Trophoblast cell (in vitro differentiated cells and primary cell): ENCODE measurements around the gene GOLGA8B.

Experiments
- DNase-seq, 2 donors: peaks; one replicate each; pipeline ENCODE4 v3.0.0-alpha.2; 2016
- H2AFZ ChIP-seq: 2 replicates; pipeline ENCODE4 v1.6.1; 2013; ENCODE audit warnings: low read length, moderate library complexity, mild to moderate bottlenecking; ENCODE audit not compliant: insufficient read depth, poor library complexity
- H2AK5ac ChIP-seq: 2 replicates; pipeline ENCODE4 v1.6.1; 2013; ENCODE audit warnings: mild to moderate bottlenecking, low read length
- H2BK120ac ChIP-seq: 2 replicates; pipeline ENCODE4 v1.6.1; 2013; ENCODE audit warnings: low read length, mild to moderate bottlenecking, moderate library complexity; ENCODE audit not compliant: insufficient read depth, poor library complexity
- H2BK12ac ChIP-seq: 2 replicates; pipeline ENCODE4 v1.6.1; 2013; ENCODE audit warnings: mild to moderate bottlenecking, low read length, moderate library complexity
- H2BK5ac ChIP-seq: 2 replicates; pipeline ENCODE4 v1.6.1; 2013; ENCODE audit warnings: low read length, low read depth, moderate library complexity, mild to moderate bottlenecking; ENCODE audit not compliant: poor library complexity
- H3K14ac ChIP-seq: 2 replicates; pipeline ENCODE4 v1.6.1; 2013; ENCODE audit warnings: mild to moderate bottlenecking, low read length
- H3K18ac ChIP-seq: 2 replicates; pipeline ENCODE4 v1.6.1; 2013; ENCODE audit warnings: mild to moderate bottlenecking, low read length
- H3K23ac ChIP-seq: 2 replicates; pipeline ENCODE4 v1.6.1; 2013; ENCODE audit warnings: low read length
- H3K27ac ChIP-seq: 2 replicates; pipeline ENCODE4 v1.5.1; 2013; ENCODE audit warnings: low read depth, mild to moderate bottlenecking, inconsistent platforms, low read length, moderate library complexity
- H3K27me3 ChIP-seq: 2 replicates; pipeline ENCODE4 v1.6.1; 2013; ENCODE audit warnings: inconsistent platforms, mild to moderate bottlenecking, low read length, moderate library complexity; ENCODE audit not compliant: insufficient read depth
- H3K36me3 ChIP-seq, 2 experiments: 1 replicate in 1 of 2; 2 replicates in 1 of 2; pipeline ENCODE4 v1.6.1; 2013; ENCODE audit warnings: low read length in 2 of 2, mild to moderate bottlenecking in 2 of 2, moderate library complexity in 1 of 2; ENCODE audit not compliant: insufficient read depth in 2 of 2, control insufficient read depth in 1 of 2
- H3K4ac ChIP-seq: 2 replicates; pipeline ENCODE4 v1.6.1; 2013; ENCODE audit warnings: low read depth, mild to moderate bottlenecking, low read length, moderate library complexity
- H3K4me1 ChIP-seq, 2 experiments: 1 replicate in 1 of 2; 2 replicates in 1 of 2; pipeline ENCODE4 v1.6.1; 2013; ENCODE audit warnings: low read length in 2 of 2, mild to moderate bottlenecking in 2 of 2, moderate library complexity in 1 of 2; ENCODE audit not compliant: insufficient read depth in 2 of 2, control insufficient read depth in 1 of 2
- H3K4me2 ChIP-seq: 2 replicates; pipeline ENCODE4 v1.6.1; 2013; ENCODE audit warnings: inconsistent platforms, mild to moderate bottlenecking, low read length, moderate library complexity
- H3K4me3 ChIP-seq: 2 replicates; pipeline ENCODE4 v1.5.1; 2013; ENCODE audit warnings: mild to moderate bottlenecking, low read depth, low read length, inconsistent platforms
- H3K79me1 ChIP-seq: one replicate; pipeline ENCODE4 v1.6.1; 2013; ENCODE audit warnings: low read length
- H3K79me2 ChIP-seq: 2 replicates; pipeline ENCODE4 v1.6.1; 2013; ENCODE audit warnings: low read length, mild to moderate bottlenecking; ENCODE audit not compliant: control insufficient read depth, insufficient read depth, poor library complexity
- H3K9ac ChIP-seq: 2 replicates; pipeline ENCODE4 v1.6.1; 2013; ENCODE audit warnings: mild to moderate bottlenecking, low read length
- H3K9me3 ChIP-seq: 2 replicates; pipeline ENCODE4 v1.6.1; 2013; ENCODE audit warnings: low read depth, mild to moderate bottlenecking, control low read depth, inconsistent platforms, low read length; ENCODE audit not compliant: insufficient read depth
- H4K12ac ChIP-seq: 2 replicates; pipeline ENCODE4 v1.6.1; 2013; ENCODE audit warnings: low read depth, mild to moderate bottlenecking, low read length, moderate library complexity
- H4K8ac ChIP-seq: 2 replicates; pipeline ENCODE4 v1.6.1; 2013; ENCODE audit warnings: low read depth, mild to moderate bottlenecking, low read length, moderate library complexity
- H4K91ac ChIP-seq: one replicate; pipeline ENCODE4 v1.6.1; 2013; ENCODE audit warnings: low read depth, mild to moderate bottlenecking, low read length, moderate library complexity
- WGBS: extraction: QIAGEN DNeasy Blood & Tissue Kit; methylation state at CpG from one replicate; pipeline ENCODE4 v1.1.7; 2013; ENCODE audit warnings: missing lambda C conversion rate; ENCODE audit not compliant: insufficient read length, insufficient coverage; ENCODE audit errors: extremely low coverage; 5-methylcytosine and 5-hydroxymethylcytosine counted together

The GOLGA8B gene

DNA sequence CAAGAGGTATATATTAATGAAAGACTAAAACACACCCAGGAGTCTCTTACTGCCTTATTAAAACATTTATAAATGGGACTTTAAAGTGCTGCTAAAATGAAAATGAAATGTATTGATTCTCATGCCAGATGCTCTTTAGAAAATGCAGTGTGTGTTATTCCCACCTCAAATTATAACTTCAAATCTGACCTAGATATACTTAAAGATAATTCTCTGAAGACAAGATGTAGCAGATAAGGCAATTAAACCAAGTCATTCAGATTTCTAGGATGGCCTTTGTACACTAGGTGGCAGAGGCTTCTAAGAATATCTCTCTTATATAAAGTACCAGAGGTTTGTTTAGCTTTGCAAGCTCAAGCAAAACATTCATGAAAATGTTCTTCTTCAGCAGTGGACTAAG lies 26.9 kb upstream of the GOLGA8B start:
- H3K4me1 ChIP-seq = no peaks in the 10 kb centered on the region
- H3K18ac ChIP-seq = no peak overlapping the region
- no peak overlapping the region for H2BK12ac ChIP-seq
- H3K4me2 ChIP-seq = no peak overlapping the region
- no peak overlapping the region for H3K9ac ChIP-seq
- H3K14ac ChIP-seq = no peak overlapping the region
- H3K27ac ChIP-seq = no peak overlapping the region
- no peak overlapping the region for H4K12ac ChIP-seq
- no peak overlapping the region for H4K91ac ChIP-seq
- no peak overlapping the region for H2AK5ac ChIP-seq
- H2BK120ac ChIP-seq = no peak overlapping the region
- no peak overlapping the region for H3K4ac ChIP-seq
- H3K23ac ChIP-seq = no peak overlapping the region
- no peaks in the 10 kb centered on the region for H3K36me3 ChIP-seq
- H3K4me3 ChIP-seq = no peak overlapping the region
- no peaks in the 10 kb centered on the region for H3K79me1 ChIP-seq
- no peak overlapping the region for H4K8ac ChIP-seq
- H3K9me3 ChIP-seq = no peaks in the 10 kb centered on the region
- H2BK5ac ChIP-seq = no peak overlapping the region
- no peak overlapping the region for H2AFZ ChIP-seq
- peak in 1 of 2 donors; percentile 9 for DNase-seq
- no peaks in the 10 kb centered on the region for H3K27me3 ChIP-seq
- H3K79me2 ChIP-seq = no peaks in the 10 kb centered on the region

DNA sequence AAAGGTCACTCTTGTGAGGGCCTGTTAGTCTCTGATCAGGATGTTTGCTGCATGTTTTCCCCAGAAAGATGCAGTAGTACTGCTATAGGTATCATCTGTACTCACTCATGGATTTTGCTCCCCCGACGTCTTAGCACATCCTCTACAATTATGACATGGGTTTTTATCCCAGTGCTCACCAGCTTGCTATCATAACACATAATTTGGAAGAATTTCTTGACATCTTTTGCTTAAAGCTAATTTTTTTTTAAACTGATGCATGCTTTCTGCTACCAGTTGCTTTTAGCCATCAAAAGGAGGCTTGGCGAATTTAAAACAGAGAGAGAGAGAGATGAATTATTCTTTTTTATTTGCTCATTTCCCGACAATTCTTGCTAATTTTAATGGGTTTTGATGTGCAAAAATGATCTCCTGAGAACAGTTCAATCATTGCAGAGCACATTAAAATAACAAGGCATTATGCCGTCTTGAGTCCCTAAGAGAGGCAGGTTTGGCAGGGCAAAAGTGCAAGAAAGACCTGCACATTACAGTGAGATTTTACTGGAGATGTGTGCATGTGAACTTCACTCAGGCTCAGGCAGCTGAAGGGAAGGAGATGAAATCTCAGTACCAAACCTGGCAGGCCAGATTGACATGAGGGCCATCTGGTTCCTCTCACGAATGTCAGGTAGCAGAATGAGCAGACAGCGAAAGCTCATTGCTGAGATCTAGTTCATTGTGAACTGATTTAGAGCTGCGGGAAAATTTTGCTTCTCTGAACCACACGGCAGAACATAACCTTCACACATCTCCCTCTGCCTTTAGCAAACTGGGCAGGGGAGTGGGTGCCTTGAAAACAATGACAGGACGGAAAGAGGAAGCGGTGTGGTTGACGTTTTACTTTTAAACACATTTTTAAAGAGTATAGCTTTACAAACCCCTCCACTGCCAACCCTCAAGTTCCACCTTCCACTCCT lies 25.9 kb upstream of the GOLGA8B start:
- Histone ChIP-seq H2BK12ac (no peak overlapping the region), H4K12ac (no peak overlapping the region), H4K8ac (no peak overlapping the region), H2BK120ac (no peak overlapping the region), H3K4me1 (no peaks in the 10 kb centered on the region), H3K9ac (no peak overlapping the region), H4K91ac (no peak overlapping the region), H3K14ac (no peak overlapping the region), H3K4me2 (peak overlapping the region; percentile 13), H3K36me3 (no peaks in the 10 kb centered on the region), H3K18ac (no peak overlapping the region), H3K27ac (no peak overlapping the region), H3K79me1 (no peaks in the 10 kb centered on the region), H3K23ac (no peak overlapping the region), H2AK5ac (no peak overlapping the region), H3K4me3 (no peak overlapping the region), H3K27me3 (no peaks in the 10 kb centered on the region), H2AFZ (no peak overlapping the region), H3K4ac (no peak overlapping the region), H2BK5ac (no peak overlapping the region), H3K9me3 (no peaks in the 10 kb centered on the region), H3K79me2 (no peaks in the 10 kb centered on the region)
- no peak for DNase-seq
- no CpG with 5 or more reads among the region's 12 CpGs for WGBS

GRCh38 chr15:34608517-34608916 lies 25.1 kb upstream of the GOLGA8B start:
- Histone ChIP-seq H3K79me1 (no peaks in the 10 kb centered on the region), H3K27ac (no peak overlapping the region), H3K18ac (no peak overlapping the region), H3K79me2 (no peaks in the 10 kb centered on the region), H3K4ac (no peak overlapping the region), H4K91ac (no peak overlapping the region), H3K4me1 (no peaks in the 10 kb centered on the region), H3K36me3 (no peaks in the 10 kb centered on the region), H3K9ac (no peak overlapping the region), H3K4me3 (no peak overlapping the region), H3K23ac (no peak overlapping the region), H3K14ac (no peak overlapping the region), H4K8ac (no peak overlapping the region), H2AFZ (no peak overlapping the region), H2BK5ac (no peak overlapping the region), H2BK120ac (no peak overlapping the region), H4K12ac (no peak overlapping the region), H3K4me2 (no peak overlapping the region), H3K9me3 (no peaks in the 10 kb centered on the region), H2BK12ac (no peak overlapping the region), H2AK5ac (no peak overlapping the region), H3K27me3 (no peaks in the 10 kb centered on the region)
- WGBS = no CpG with 5 or more reads among the region's 1 CpG
- no peak for DNase-seq

DNA sequence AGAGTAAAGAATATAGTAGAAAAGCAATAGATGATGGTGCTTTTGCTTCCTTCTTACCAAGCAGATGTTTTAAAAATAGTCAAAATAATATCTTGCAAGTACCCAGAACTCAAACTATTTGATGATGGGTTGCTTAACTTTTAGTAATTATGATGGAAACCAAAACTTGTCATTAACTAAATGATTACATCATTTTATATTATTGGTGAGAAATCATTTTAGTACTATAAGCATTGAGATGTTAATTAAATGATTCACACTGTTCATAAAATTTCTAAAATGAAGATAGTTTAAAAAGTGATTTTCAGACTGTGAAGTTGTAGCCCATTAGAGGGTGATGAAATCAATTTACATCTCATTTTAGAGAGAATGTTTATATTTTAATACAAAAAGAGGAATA lies 24.4 kb upstream of the GOLGA8B start:
- DNase-seq = no peak
- no peak overlapping the region for H4K8ac ChIP-seq

More for the DNA sequence above, 24.4 kb upstream of the GOLGA8B start:
- Histone ChIP-seq H2AFZ (no peak overlapping the region), H3K23ac (no peak overlapping the region), H3K79me2 (no peaks in the 10 kb centered on the region), H2BK12ac (no peak overlapping the region), H2AK5ac (no peak overlapping the region), H3K79me1 (no peaks in the 10 kb centered on the region), H4K12ac (no peak overlapping the region), H3K27ac (no peak overlapping the region), H3K4me1 (no peaks in the 10 kb centered on the region), H4K91ac (no peak overlapping the region), H3K4ac (no peak overlapping the region), H3K36me3 (no peaks in the 10 kb centered on the region), H3K9me3 (no peaks in the 10 kb centered on the region), H3K4me2 (no peak overlapping the region), H3K27me3 (no peaks in the 10 kb centered on the region), H3K9ac (no peak overlapping the region), H3K4me3 (no peak overlapping the region), H2BK5ac (no peak overlapping the region), H2BK120ac (no peak overlapping the region), H3K14ac (no peak overlapping the region), H3K18ac (no peak overlapping the region)
